Posterior cingulate gyrus (tissue), 11 donors: ENCODE results near the gene UBR4.

Experiments used
- DNase-seq, 10 donors: peaks; one replicate each; pipeline versions ENCODE4 v3.0.0 to v3.0.0-alpha.2; 2020 to 2021; ENCODE audit warnings: mixed read lengths in 3 of 10
- intact Hi-C: fragments of 100-400 bp; cut with DNase I; formaldehyde crosslinking; loops from one replicate; pipeline ENCODE4 v1.15.1; 2023

UBR4 gene

GRCh38 chr1:19153169-19153568 is 56.9 kb downstream of the UBR4 start:
- intact Hi-C loops: no loop called here
- DNase-seq: no peak

GRCh38 chr1:19151537-19151936 is 58.5 kb downstream of the UBR4 start:
- DNase-seq: no peak
- intact Hi-C loops: no loop called here

- DNase-seq: no peak
- intact Hi-C loops: no loop called here
Observed at GRCh38 chr1:19149736-19150135, 60.3 kb downstream of the UBR4 start.

- no peak for DNase-seq
- intact Hi-C loops: no loop called here
Observed at GRCh38 chr1:19140465-19140864, 69.6 kb downstream of the UBR4 start.

- no peak for DNase-seq
- intact Hi-C loops: no loop called here
Observed at GRCh38 chr1:19139711-19140110, 70.4 kb downstream of the UBR4 start.

- DNase-seq: no peak
- intact Hi-C loops: no loop called here
Observed at GRCh38 chr1:19138958-19139581, 71.0 kb downstream of the UBR4 start.

GRCh38 chr1:19138331-19138730 is 71.7 kb downstream of the UBR4 start:
- DNase-seq: no peak
- intact Hi-C loops: no loop called here

- no peak for DNase-seq
- intact Hi-C loops: no loop called here
Observed at GRCh38 chr1:19137158-19137557, 72.9 kb downstream of the UBR4 start.

GRCh38 chr1:19133360-19133759 is 76.7 kb downstream of the UBR4 start:
- no peak for DNase-seq
- intact Hi-C loops: no loop called here

- intact Hi-C loops: no loop called here
- DNase-seq: no peak
Observed at GRCh38 chr1:19130468-19130867, 79.6 kb downstream of the UBR4 start.

- intact Hi-C loops: no loop called here
- no peak for DNase-seq
Observed at GRCh38 chr1:19128968-19129514, 81.0 kb downstream of the UBR4 start.

- DNase-seq: no peak
- intact Hi-C loops: no loop called here
Observed at GRCh38 chr1:19124273-19124672, 85.8 kb downstream of the UBR4 start.

GRCh38 chr1:19123837-19124236 is 86.2 kb downstream of the UBR4 start:
- peak in 3 of 10 donors; percentile 14 to 75 (median 22) for DNase-seq
- intact Hi-C loops: no loop called here

GRCh38 chr1:19122668-19123067 is 87.4 kb downstream of the UBR4 start:
- no peak for DNase-seq
- intact Hi-C loops: no loop called here

GRCh38 chr1:19121192-19121591 is 88.9 kb downstream of the UBR4 start:
- DNase-seq: no peak
- intact Hi-C loops: no loop called here

GRCh38 chr1:19120070-19120469 is 90.0 kb downstream of the UBR4 start:
- intact Hi-C loops: no loop called here

GRCh38 chr1:19115082-19115808 is 94.8 kb downstream of the UBR4 start:
- DNase-seq: no peak
- intact Hi-C loops: no loop called here

More at GRCh38 chr1:19120070-19120469, 90.0 kb downstream of the UBR4 start:
- no peak for DNase-seq

GRCh38 chr1:19113697-19114092 is 96.4 kb downstream of the UBR4 start:
- DNase-seq: peak in 4 of 10 donors; percentile 13 to 39 (median 31)
- intact Hi-C loops: no loop called here

- intact Hi-C loops: no loop called here
- DNase-seq: no peak
Observed at GRCh38 chr1:19112891-19113696, 97.0 kb downstream of the UBR4 start.

GRCh38 chr1:19110257-19110927 is 99.7 kb downstream of the UBR4 start:
- DNase-seq: no peak

GRCh38 chr1:19109545-19109944 is 100.5 kb downstream of the UBR4 start:
- intact Hi-C loops: no loop called here
- no peak for DNase-seq

More at GRCh38 chr1:19110257-19110927, 99.7 kb downstream of the UBR4 start:
- intact Hi-C loops: no loop called here
